IMR-90 (cell line): ENCODE results near the gene SBF2. TPM values are rescaled to one million over a fixed set of nuclear protein-coding genes. Genes with fewer than 3 reads are reported as not detected.

Experiments
- ATAC-seq: fragments of 200-7000 bp; cut with Tn5 transposase; 2 replicates; pipeline ENCODE4 v1.9.1; 2020; ENCODE audit warnings: low read depth, mild to moderate bottlenecking, moderate library complexity
- BruUV-seq: library from RNA; stranded (reverse); fragments of 400-500 nt; replicated peaks from 2 replicates; lab custom pipeline; 2021; lab: Mats Ljungman, UMichigan
- CTCF ChIA-PET: fragments of 300-600 bp; formaldehyde crosslinking; extraction: SDS; loops from one replicate; lab custom pipeline; 2021; ENCODE audit warnings: antibody characterized with exemption; lab: Yijun Ruan, JAX
- POLR2A ChIA-PET: fragments of 300-600 bp; sonication (Branson Sonifier 250); formaldehyde crosslinking; loops from one replicate; lab custom pipeline; 2022; ENCODE audit warnings: antibody characterized with exemption; ENCODE audit not compliant: unreplicated experiment; lab: Charles Lee
- DNase-seq: peaks from one replicate; pipeline ENCODE4 v3.0.0; 2013
- H2AFZ ChIP-seq: replicated peaks from 2 replicates; pipeline ENCODE3; 2013; ENCODE audit warnings: low read length, mild to moderate bottlenecking; ENCODE audit not compliant: poor library complexity
- H2AK5ac ChIP-seq: 2 replicates; pipeline ENCODE4 v1.6.1; 2013; ENCODE audit warnings: low read depth, low read length, inconsistent platforms
- H2AK9ac ChIP-seq: replicated peaks from 2 replicates; pipeline ENCODE3; 2013; ENCODE audit warnings: mild to moderate bottlenecking, low read depth, low read length, moderate library complexity; ENCODE audit not compliant: poor library complexity
- H2BK120ac ChIP-seq: 2 replicates; pipeline ENCODE4 v1.6.1; 2013; ENCODE audit warnings: low read depth, low read length, inconsistent platforms
- H2BK15ac ChIP-seq: 3 replicates; pipeline ENCODE4 v1.6.1; 2013; ENCODE audit warnings: low read depth, low read length, inconsistent platforms
- H2BK20ac ChIP-seq: 2 replicates; pipeline ENCODE4 v1.6.1; 2013; ENCODE audit warnings: low read depth, mild to moderate bottlenecking, inconsistent platforms, low read length, moderate library complexity
- H2BK5ac ChIP-seq: 2 replicates; pipeline ENCODE4 v1.6.1; 2013; ENCODE audit warnings: mild to moderate bottlenecking, low read depth, low read length, inconsistent platforms; ENCODE audit not compliant: poor library complexity, severe bottlenecking
- H3K14ac ChIP-seq: replicated peaks from 2 replicates; pipeline ENCODE4 v1.6.1; 2013; ENCODE audit warnings: low read depth, low read length, inconsistent platforms
- H3K18ac ChIP-seq: 2 replicates; pipeline ENCODE4 v1.6.1; 2013; ENCODE audit warnings: low read depth, low read length, control low read depth
- H3K23ac ChIP-seq: 2 replicates; pipeline ENCODE4 v1.6.1; 2013; ENCODE audit warnings: low read depth, low read length, inconsistent platforms
- H3K27ac ChIP-seq: 2 replicates; pipeline ENCODE4 v1.5.1; 2013; ENCODE audit warnings: mild to moderate bottlenecking, control low read depth, low read length; ENCODE audit not compliant: insufficient read depth
- H3K27me3 ChIP-seq: 2 replicates; pipeline ENCODE4 v1.6.1; 2013; ENCODE audit warnings: low read length; ENCODE audit not compliant: control insufficient read depth, insufficient read depth
- H3K36me3 ChIP-seq: 2 replicates; pipeline ENCODE4 v1.6.1; 2013; ENCODE audit warnings: low read length, mixed read lengths; ENCODE audit not compliant: control insufficient read depth, insufficient read depth
- H3K4ac ChIP-seq: 2 replicates; pipeline ENCODE4 v1.6.1; 2013; ENCODE audit warnings: low read depth, low read length, inconsistent platforms
- H3K4me1 ChIP-seq: 2 replicates; pipeline ENCODE4 v1.6.1; 2013; ENCODE audit warnings: low read length, mixed read lengths; ENCODE audit not compliant: control insufficient read depth, insufficient read depth
- H3K4me2 ChIP-seq: 2 replicates; pipeline ENCODE4 v1.6.1; 2013; ENCODE audit warnings: low read depth, mild to moderate bottlenecking, control low read depth, low read length, moderate library complexity
- H3K4me3 ChIP-seq: 2 replicates; pipeline ENCODE4 v1.5.1; 2013; ENCODE audit warnings: low read depth, mild to moderate bottlenecking, control low read depth, low read length, moderate library complexity; ENCODE audit not compliant: insufficient read depth
- H3K56ac ChIP-seq: 2 replicates; pipeline ENCODE4 v1.6.1; 2013; ENCODE audit warnings: low read length, inconsistent platforms; ENCODE audit not compliant: insufficient read depth; ENCODE audit errors: extremely low read depth
- H3K79me1 ChIP-seq, 2 experiments: 2 replicates each; pipeline ENCODE4 v1.6.1; 2013; ENCODE audit warnings: low read length in 2 of 2, inconsistent platforms in 1 of 2, low read depth in 1 of 2
- H3K9ac ChIP-seq: 2 replicates; pipeline ENCODE4 v1.6.1; 2013; ENCODE audit warnings: low read depth, low read length, control low read depth
- H3K9me1 ChIP-seq: 2 replicates; pipeline ENCODE4 v1.6.1; 2013; ENCODE audit warnings: low read length, inconsistent platforms; ENCODE audit not compliant: insufficient read depth
- H3K9me3 ChIP-seq: 2 replicates; pipeline ENCODE4 v1.6.1; 2013; ENCODE audit warnings: low read length; ENCODE audit not compliant: control insufficient read depth, insufficient read depth
- H4K20me1 ChIP-seq: 2 replicates; pipeline ENCODE4 v1.6.1; 2013; ENCODE audit warnings: low read length, inconsistent platforms; ENCODE audit not compliant: insufficient read depth
- H4K5ac ChIP-seq: 2 replicates; pipeline ENCODE4 v1.6.1; 2013; ENCODE audit warnings: mild to moderate bottlenecking, low read depth, low read length, control low read depth
- H4K8ac ChIP-seq, 2 experiments: 2 replicates each; pipeline ENCODE4 v1.6.1; 2013; ENCODE audit warnings: low read depth in 2 of 2, low read length in 2 of 2, control low read depth in 1 of 2, inconsistent platforms in 1 of 2
- H4K91ac ChIP-seq: 2 replicates; pipeline ENCODE4 v1.6.1; 2013; ENCODE audit warnings: low read depth, low read length, inconsistent platforms; ENCODE audit not compliant: insufficient read depth
- BHLHE40 ChIP-seq: fragments of 150-350 bp; IDR thresholded peaks from 2 replicates; pipeline ENCODE4 v1.6.1; 2016; ENCODE audit warnings: mild to moderate bottlenecking, low read depth, low read length
- CEBPB ChIP-seq: IDR thresholded peaks from 2 replicates; pipeline ENCODE4 v1.6.1; 2012; ENCODE audit warnings: low read depth, low read length, improper control_type of control experiment
- CHD1 ChIP-seq: IDR thresholded peaks from 2 replicates; pipeline ENCODE4 v1.6.1; 2012; ENCODE audit warnings: low read depth, low read length, improper control_type of control experiment
- ELK1 ChIP-seq: fragments of 150-350 bp; IDR thresholded peaks from 2 replicates; pipeline ENCODE4 v1.6.1; 2016; ENCODE audit warnings: low read depth, mild to moderate bottlenecking, low read length, moderate library complexity, borderline replicate concordance
- MAFK ChIP-seq: IDR thresholded peaks from 2 replicates; pipeline ENCODE4 v1.6.1; 2012; ENCODE audit warnings: low read depth, low read length, improper control_type of control experiment
- MAZ ChIP-seq: IDR thresholded peaks from 2 replicates; pipeline ENCODE4 v1.6.1; 2012; ENCODE audit warnings: low read depth, mild to moderate bottlenecking, low read length, improper control_type of control experiment, moderate library complexity, borderline replicate concordance
- MXI1 ChIP-seq: IDR thresholded peaks from 2 replicates; pipeline ENCODE4 v1.6.1; 2012; ENCODE audit warnings: low read depth, mild to moderate bottlenecking, low read length, moderate library complexity, borderline replicate concordance
- NFE2L2 ChIP-seq: fragments of 150-350 bp; IDR thresholded peaks from 2 replicates; pipeline ENCODE4 v1.6.1; 2016; ENCODE audit warnings: low read depth, mild to moderate bottlenecking, low read length
- POLR2A ChIP-seq: IDR thresholded peaks from 2 replicates; pipeline ENCODE4 v1.6.1; 2012; ENCODE audit warnings: mild to moderate bottlenecking, low read depth, low read length
- RAD21 ChIP-seq: IDR thresholded peaks from 2 replicates; pipeline ENCODE4 v1.6.1; 2012; ENCODE audit warnings: low read length, improper control_type of control experiment
- RCOR1 ChIP-seq: IDR thresholded peaks from 2 replicates; pipeline ENCODE4 v1.6.1; 2012; ENCODE audit warnings: mild to moderate bottlenecking, low read length, improper control_type of control experiment; ENCODE audit not compliant: insufficient replicate concordance
- RFX5 ChIP-seq: IDR thresholded peaks from 2 replicates; pipeline ENCODE4 v1.8.0; 2012; ENCODE audit warnings: low read depth, mild to moderate bottlenecking, low read length, moderate library complexity
- SMC3 ChIP-seq: fragments of 150-350 bp; IDR thresholded peaks from 2 replicates; pipeline ENCODE4 v1.6.1; 2016; ENCODE audit warnings: low read depth, mild to moderate bottlenecking, antibody characterized with exemption, low read length, moderate library complexity
- USF2 ChIP-seq: fragments of 150-350 bp; IDR thresholded peaks from 2 replicates; pipeline ENCODE4 v1.6.1; 2017; ENCODE audit warnings: mild to moderate bottlenecking, antibody characterized with exemption, low read length, low read depth
- WGBS, 2 experiments: methylation state at CpG; one replicate each; pipeline versions ENCODE4 v1.1.5 to v1.1.7; 2013; ENCODE audit warnings: missing lambda C conversion rate in 2 of 2; ENCODE audit not compliant: insufficient read length in 1 of 2; ENCODE audit errors: extremely low coverage in 2 of 2; 5-methylcytosine and 5-hydroxymethylcytosine counted together
- dilution Hi-C: fragments of 300-500 bp; cut with HindIII; formaldehyde crosslinking; loops from one replicate; pipeline ENCODE4 v1.14.3; 2018; ENCODE audit warnings: low sequenced_read_pairs; ENCODE audit not compliant: unreplicated experiment
- in situ Hi-C: fragments of 300-500 bp; cut with MboI; formaldehyde crosslinking; loops from 3 replicates; pipeline ENCODE4 v1.14.3; 2019; ENCODE audit warnings: low sequenced_read_pairs, inconsistent platforms, mixed read lengths
- intact Hi-C: fragments of 100-400 bp; cut with micrococcal nuclease; formaldehyde crosslinking; loops from 2 replicates; pipeline ENCODE4 v1.10.0; 2022
- polyA plus RNA-seq, 3 experiments: library from polyadenylated mRNA; depleted of rRNA; stranded (reverse); fragments of >200 nt; gene quantifications; 2 replicates each; pipeline ENCODE4 v1.2.3, GENCODE V29; 2012; ENCODE audit warnings: low replicate concordance in 1 of 3
- total RNA-seq: library from RNA; depleted of rRNA; stranded (reverse); fragments of >200 nt; gene quantifications from 2 replicates; pipeline ENCODE4 v1.2.3, GENCODE V29; 2012

SBF2 gene
- total and polyA plus RNA-seq, 2 of the 4 experiments (the other 2 are of a cell fraction) = 23.8 to 51.8 TPM

- Histone ChIP-seq H2BK5ac (peak overlapping the region; percentile 96), H2BK20ac (peak overlapping the region; percentile 81), H3K23ac (peak overlapping the region; percentile 79; the same call in 1 of the 2 replicates), H4K20me1 (no peaks in the 10 kb centered on the region), H3K4me3 (peak overlapping the region; percentile 12; the same call in 1 of the 2 replicates), H3K56ac (peak overlapping the region; percentile 19), H4K5ac (peak overlapping the region; percentile 89; the same call in 1 of the 2 replicates), H4K91ac (peak overlapping the region; percentile 85), H3K9me3 (no peaks in the 10 kb centered on the region), H2AFZ (no peak overlapping the region), H3K9me1 (peaks cover 20% of the 10 kb centered on the region), H3K36me3 (peaks cover 22% of the 10 kb centered on the region), H3K27ac (peak overlapping the region; percentile 39; the same call in 1 of the 2 replicates), H2AK9ac (no peak overlapping the region), H4K8ac (peak overlapping the region; percentile 46 to 86), H2BK15ac (peak overlapping the region; percentile 69; the same call in 2 of the 3 replicates), H3K27me3 (no peaks in the 10 kb centered on the region), H3K4ac (peak overlapping the region; percentile 82), H3K14ac (peak overlapping the region; percentile 50), H3K4me2 (peak overlapping the region; percentile 48; the same call in 1 of the 2 replicates), H2AK5ac (peak overlapping the region; percentile 41; the same call in 1 of the 2 replicates), H3K79me1 (peaks cover 9 to 56% of the 10 kb centered on the region in 2 experiments), H3K18ac (peak overlapping the region; percentile 94), H3K9ac (no peak overlapping the region), H2BK120ac (peak overlapping the region; percentile 83), H3K4me1 (peaks cover 23% of the 10 kb centered on the region)
- no CpG with 5 or more reads among the region's 1 CpG for whole genome bisulfite sequencing, 2 experiments
- in situ Hi-C loops = no loop called here
- no peak for ATAC-seq
- dilution Hi-C loops = no loop called here
- no peak for DNase-seq
- intact Hi-C loops = no loop called here
- TF ChIP-seq USF2 (no peak), RFX5 (no peak), MXI1 (no peak), NFE2L2 (no peak), ELK1 (no peak), CEBPB (no peak), MAFK (no peak), POLR2A (no peak), BHLHE40 (no peak), RCOR1 (no peak), SMC3 (no peak), CHD1 (no peak), RAD21 (no peak), MAZ (no peak)
- ChIA-PET CTCF (interaction anchor here (1.3 kb wide), 1 partner anchor 28 kb away, joined by 5 read pairs; no protein-coding TSS in a partner anchor), POLR2A (interaction anchor here (0.7 to 1.0 kb wide), 2 partner anchors 17 to 287 kb away, joined by 3 read pairs; no protein-coding TSS in a partner anchor)
- BruUV-seq = no TSS peak
Observed at GRCh38 chr11:9776203-9776602, 517.8 kb downstream of the SBF2 start.
